ENCODE data around the gene IGSF21. TPM values are rescaled to one million over a fixed set of nuclear protein-coding genes. Genes with fewer than 3 reads are reported as not detected.

Gene IGSF21
- total and polyA plus RNA-seq, 2 of the 4 experiments (the other 2 are of a cell fraction) = not detected

DNA sequence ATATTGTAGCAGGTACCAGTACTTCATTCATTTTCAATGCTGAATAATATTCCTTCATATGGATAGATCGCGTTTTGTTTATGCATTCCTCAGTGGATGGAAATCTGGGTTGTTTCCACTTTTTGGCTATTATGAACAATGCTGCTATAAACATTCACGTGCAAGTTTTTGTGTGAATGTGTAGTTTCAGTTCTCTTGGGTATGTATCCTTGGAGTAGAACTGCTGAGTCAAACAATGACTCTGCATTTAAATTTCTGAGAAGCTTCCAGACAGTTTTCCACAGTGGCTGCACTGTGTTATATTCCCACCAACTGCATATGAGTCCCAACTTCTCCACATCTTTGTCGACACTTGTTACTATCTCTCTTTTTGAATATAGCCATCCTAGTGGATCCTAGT lies 235.1 kb downstream of the IGSF21 start:
- H3K79me1 ChIP-seq (ENCODE audit: low read depth in 1 of 2, low read length in 2 of 2) = no peaks in the 10 kb centered on the region
- POLR2A ChIA-PET (ENCODE audit: unreplicated experiment) = no interaction called here
- H4K20me1 ChIP-seq (ENCODE audit: insufficient read depth, low read length) = no peaks in the 10 kb centered on the region
- peaks cover 34% of the 10 kb centered on the region for H3K9me3 ChIP-seq (ENCODE audit: control insufficient read depth, insufficient read depth, low read length)
- H3K4me2 ChIP-seq (ENCODE audit: low read depth, low read length) = no peak overlapping the region
- H2AFZ ChIP-seq (replicated peaks; ENCODE audit: low read length, poor library complexity) = no peak overlapping the region
- H3K36me3 ChIP-seq (ENCODE audit: control insufficient read depth, insufficient read depth, low read length) = no peaks in the 10 kb centered on the region
- no peak overlapping the region for H3K27ac ChIP-seq (ENCODE audit: insufficient read depth, low read length)
- intact Hi-C loops (cut with micrococcal nuclease) = no loop called here
- CTCF ChIA-PET = no interaction called here
- H2AK5ac ChIP-seq (ENCODE audit: low read depth, low read length) = no peak overlapping the region
- dilution Hi-C loops (cut with HindIII; ENCODE audit: low sequenced_read_pairs, unreplicated experiment) = no loop called here
- no peaks in the 10 kb centered on the region for H3K9me1 ChIP-seq (ENCODE audit: insufficient read depth, low read length)
- no peak overlapping the region for H3K4me3 ChIP-seq (ENCODE audit: insufficient read depth, low read depth, low read length)
- H3K4ac ChIP-seq (ENCODE audit: low read depth, low read length) = no peak overlapping the region
- H3K18ac ChIP-seq (ENCODE audit: low read depth, low read length) = no peak overlapping the region
- H2BK120ac ChIP-seq (ENCODE audit: low read depth, low read length) = no peak overlapping the region
- no peak for ATAC-seq (ENCODE audit: low read depth)
- no peak overlapping the region for H4K91ac ChIP-seq (ENCODE audit: insufficient read depth, low read depth, low read length)
- no peak overlapping the region for H2AK9ac ChIP-seq (replicated peaks; ENCODE audit: low read depth, low read length, poor library complexity)
- H3K56ac ChIP-seq (ENCODE audit: extremely low read depth, insufficient read depth, low read length) = no peak overlapping the region
- no peak overlapping the region for H3K9ac ChIP-seq (ENCODE audit: low read depth, low read length)
- no peak overlapping the region for H3K23ac ChIP-seq (ENCODE audit: low read depth, low read length)
- H2BK5ac ChIP-seq (ENCODE audit: low read depth, low read length, poor library complexity, severe bottlenecking) = no peak overlapping the region
- H3K4me1 ChIP-seq (ENCODE audit: control insufficient read depth, insufficient read depth, low read length) = no peaks in the 10 kb centered on the region
- H2BK20ac ChIP-seq (ENCODE audit: low read depth, low read length) = no peak overlapping the region
- in situ Hi-C loops (cut with MboI; ENCODE audit: low sequenced_read_pairs) = no loop called here
- no peak overlapping the region for H4K8ac ChIP-seq (ENCODE audit: low read depth in 2 of 2, low read length in 2 of 2)
- TF ChIP-seq, protein P1, sequence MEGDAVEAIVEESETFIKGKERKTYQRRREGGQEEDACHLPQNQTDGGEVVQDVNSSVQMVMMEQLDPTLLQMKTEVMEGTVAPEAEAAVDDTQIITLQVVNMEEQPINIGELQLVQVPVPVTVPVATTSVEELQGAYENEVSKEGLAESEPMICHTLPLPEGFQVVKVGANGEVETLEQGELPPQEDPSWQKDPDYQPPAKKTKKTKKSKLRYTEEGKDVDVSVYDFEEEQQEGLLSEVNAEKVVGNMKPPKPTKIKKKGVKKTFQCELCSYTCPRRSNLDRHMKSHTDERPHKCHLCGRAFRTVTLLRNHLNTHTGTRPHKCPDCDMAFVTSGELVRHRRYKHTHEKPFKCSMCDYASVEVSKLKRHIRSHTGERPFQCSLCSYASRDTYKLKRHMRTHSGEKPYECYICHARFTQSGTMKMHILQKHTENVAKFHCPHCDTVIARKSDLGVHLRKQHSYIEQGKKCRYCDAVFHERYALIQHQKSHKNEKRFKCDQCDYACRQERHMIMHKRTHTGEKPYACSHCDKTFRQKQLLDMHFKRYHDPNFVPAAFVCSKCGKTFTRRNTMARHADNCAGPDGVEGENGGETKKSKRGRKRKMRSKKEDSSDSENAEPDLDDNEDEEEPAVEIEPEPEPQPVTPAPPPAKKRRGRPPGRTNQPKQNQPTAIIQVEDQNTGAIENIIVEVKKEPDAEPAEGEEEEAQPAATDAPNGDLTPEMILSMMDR (conservative IDR thresholded peaks at IDR 0.05; ENCODE audit: low read depth, low read length) = no peak
- TF ChIP-seq MAFK (IDR thresholded peaks at IDR 0.05; ENCODE audit: low read depth, low read length) (no peak), POLR2A (IDR thresholded peaks at IDR 0.05; ENCODE audit: low read depth, low read length) (no peak)
- TF ChIP-seq, protein P2, sequence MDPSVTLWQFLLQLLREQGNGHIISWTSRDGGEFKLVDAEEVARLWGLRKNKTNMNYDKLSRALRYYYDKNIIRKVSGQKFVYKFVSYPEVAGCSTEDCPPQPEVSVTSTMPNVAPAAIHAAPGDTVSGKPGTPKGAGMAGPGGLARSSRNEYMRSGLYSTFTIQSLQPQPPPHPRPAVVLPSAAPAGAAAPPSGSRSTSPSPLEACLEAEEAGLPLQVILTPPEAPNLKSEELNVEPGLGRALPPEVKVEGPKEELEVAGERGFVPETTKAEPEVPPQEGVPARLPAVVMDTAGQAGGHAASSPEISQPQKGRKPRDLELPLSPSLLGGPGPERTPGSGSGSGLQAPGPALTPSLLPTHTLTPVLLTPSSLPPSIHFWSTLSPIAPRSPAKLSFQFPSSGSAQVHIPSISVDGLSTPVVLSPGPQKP (IDR thresholded peaks at IDR 0.05; ENCODE audit: borderline replicate concordance, low read depth, low read length) = no peak
- DNase-seq = no peak
- WGBS, 2 experiments (ENCODE audit: extremely low coverage in 2 of 2, insufficient read length in 1 of 2) = no CpG with 5 or more reads among the region's 4 CpGs
- no TSS peak for BruUV-seq (replicated peaks)
- no peaks in the 10 kb centered on the region for H3K27me3 ChIP-seq (ENCODE audit: control insufficient read depth, insufficient read depth, low read length)
- H2BK15ac ChIP-seq (ENCODE audit: low read depth, low read length) = no peak overlapping the region
- no peak overlapping the region for H3K14ac ChIP-seq (replicated peaks; ENCODE audit: low read depth, low read length)
- H4K5ac ChIP-seq (ENCODE audit: low read depth, low read length) = no peak overlapping the region

Data from IMR-90 (cell line).